Sigmoid colon (tissue), 7 donors: ENCODE data around the gene RBFOX2. TPM values are rescaled to one million over a fixed set of nuclear protein-coding genes. Genes with fewer than 3 reads are reported as not detected.

ENCODE experiments used
- DNase-seq: peaks from one replicate; pipeline ENCODE4 v3.0.0-alpha.2; 2019
- H3K27ac ChIP-seq, 4 donors: fragments of 200-600 bp; sonication (generic); one replicate each; pipeline ENCODE4 v1.5.1; 2016 to 2019; ENCODE audit warnings: mild to moderate bottlenecking in 1 of 4
- H3K27me3 ChIP-seq, 3 donors: fragments of 200-600 bp; sonication (generic); one replicate each; pipeline ENCODE4 v1.5.1; 2019; ENCODE audit warnings: mild to moderate bottlenecking in 1 of 3
- H3K36me3 ChIP-seq, 4 donors: fragments of 200-600 bp; sonication (generic); one replicate each; pipeline ENCODE4 v1.5.1; 2016 to 2019
- H3K4me1 ChIP-seq, 4 donors: fragments of 200-600 bp; sonication (generic); one replicate each; pipeline ENCODE4 v1.5.1; 2017 to 2019
- H3K4me3 ChIP-seq, 4 donors: fragments of 200-600 bp; sonication (generic); one replicate each; pipeline ENCODE4 v1.5.1; 2017 to 2019; ENCODE audit warnings: mild to moderate bottlenecking in 2 of 4, moderate library complexity in 1 of 4
- H3K9me3 ChIP-seq, 4 donors: fragments of 200-600 bp in 3 of 4; sonication (generic) in 3 of 4; one replicate each; pipeline versions ENCODE4 v1.5.1 to v1.6.1; 2013 to 2019
- EP300 ChIP-seq, 4 donors: sonication (generic); formaldehyde crosslinking; IDR thresholded peaks; one replicate each; pipeline ENCODE4 v1.6.1; 2017; ENCODE audit warnings: antibody characterized with exemption in 4 of 4
- POLR2A ChIP-seq, 2 donors: fragments of 450-650 bp; IDR thresholded peaks; one replicate each; pipeline ENCODE4 v1.6.1; 2016; ENCODE audit warnings: antibody characterized with exemption in 2 of 2, mild to moderate bottlenecking in 2 of 2, moderate library complexity in 2 of 2
- POLR2AphosphoS5 ChIP-seq, 4 donors: sonication (generic); formaldehyde crosslinking; IDR thresholded peaks; one replicate each; pipeline ENCODE4 v1.6.1; 2017; ENCODE audit warnings: antibody characterized with exemption in 4 of 4
- WGBS, 2 donors: extraction: QIAGEN DNeasy Blood & Tissue Kit; methylation state at CpG; one replicate each; pipeline ENCODE4 v1.1.7; 2013; 5-methylcytosine and 5-hydroxymethylcytosine counted together
- intact Hi-C: fragments of 100-400 bp; cut with DNase I; formaldehyde crosslinking; loops from one replicate; pipeline ENCODE4 v1.15.1; 2023
- polyA plus RNA-seq, 3 donors: library from polyadenylated mRNA; stranded (reverse); fragments of 200-250 nt; gene quantifications; one replicate each; pipeline ENCODE4 v1.2.3, GENCODE V29; 2013
- total RNA-seq, 4 donors: library from RNA; depleted of rRNA; stranded (reverse); fragments of >200 nt; gene quantifications; one replicate each; pipeline ENCODE4 v1.1.0, GENCODE V29; 2016
- TF ChIP-seq, protein P1 (sequence below), 4 experiments: fragments of 450-650 bp in 3 of 4; fragments of 200-600 bp in 1 of 4; IDR thresholded peaks; one replicate each; pipeline ENCODE4 v1.5.1; 2016 to 2019; ENCODE audit warnings: antibody characterized with exemption in 4 of 4, mild to moderate bottlenecking in 3 of 4, moderate library complexity in 2 of 4
- donor health status: healthy with polysubstance abuse.
- donor health status: Bipolar disorder and iron deficiency.
- donor health status: healthy.

The RBFOX2 gene
- total and polyA plus RNA-seq, 7 donors: 11.6 to 164 (median 138) TPM

DNA sequence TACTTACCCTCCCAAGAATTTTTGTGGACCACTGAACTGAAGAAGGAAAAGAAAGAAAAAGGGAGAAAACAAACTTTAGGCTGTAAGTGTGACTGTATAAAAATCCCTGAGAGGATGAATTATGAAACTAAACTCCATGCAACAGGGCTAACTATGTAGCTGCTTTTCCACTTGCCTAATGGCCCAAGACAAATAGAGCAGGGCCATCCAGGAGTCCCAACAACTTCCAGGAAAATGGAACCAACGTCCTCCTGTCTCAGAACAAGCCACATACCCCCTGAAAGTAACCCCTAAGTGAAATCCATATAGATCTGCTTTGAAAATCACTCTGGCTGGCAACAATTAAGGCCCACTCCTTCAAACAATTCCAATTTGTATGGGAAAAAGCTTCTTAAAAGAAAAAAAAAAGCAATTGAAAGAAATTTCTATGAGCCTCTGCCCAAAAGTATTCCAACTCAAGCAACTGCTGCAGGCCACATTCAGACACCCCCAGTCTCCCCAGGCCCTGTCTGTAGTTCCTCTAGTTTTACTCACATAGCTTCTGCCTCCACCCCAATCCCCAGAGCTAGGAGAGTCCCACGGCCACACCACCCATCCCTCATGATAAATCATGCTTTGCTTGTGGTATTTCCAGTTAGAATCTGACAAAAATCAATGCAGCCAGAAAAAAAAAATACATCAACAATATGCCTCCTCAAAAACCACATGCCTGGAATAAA lies 12.7 kb downstream of the RBFOX2 start:
- Histone ChIP-seq H3K36me3 (no peaks in the 10 kb centered on the region), H3K27me3 (no peaks in the 10 kb centered on the region), H3K4me3 (no peak overlapping the region), H3K9me3 (no peaks in the 10 kb centered on the region), H3K4me1 (peaks cover 0 to 73% (median 58%) of the 10 kb centered on the region in 4 donors), H3K27ac (peak overlapping the region; percentile 19 to 71 (median 60))
- DNase-seq: no peak
- 53 to 61% methylated on average over 2 of the region's 2 CpGs for WGBS, 2 donors
- intact Hi-C loops: no loop called here
- TF ChIP-seq, protein P1, sequence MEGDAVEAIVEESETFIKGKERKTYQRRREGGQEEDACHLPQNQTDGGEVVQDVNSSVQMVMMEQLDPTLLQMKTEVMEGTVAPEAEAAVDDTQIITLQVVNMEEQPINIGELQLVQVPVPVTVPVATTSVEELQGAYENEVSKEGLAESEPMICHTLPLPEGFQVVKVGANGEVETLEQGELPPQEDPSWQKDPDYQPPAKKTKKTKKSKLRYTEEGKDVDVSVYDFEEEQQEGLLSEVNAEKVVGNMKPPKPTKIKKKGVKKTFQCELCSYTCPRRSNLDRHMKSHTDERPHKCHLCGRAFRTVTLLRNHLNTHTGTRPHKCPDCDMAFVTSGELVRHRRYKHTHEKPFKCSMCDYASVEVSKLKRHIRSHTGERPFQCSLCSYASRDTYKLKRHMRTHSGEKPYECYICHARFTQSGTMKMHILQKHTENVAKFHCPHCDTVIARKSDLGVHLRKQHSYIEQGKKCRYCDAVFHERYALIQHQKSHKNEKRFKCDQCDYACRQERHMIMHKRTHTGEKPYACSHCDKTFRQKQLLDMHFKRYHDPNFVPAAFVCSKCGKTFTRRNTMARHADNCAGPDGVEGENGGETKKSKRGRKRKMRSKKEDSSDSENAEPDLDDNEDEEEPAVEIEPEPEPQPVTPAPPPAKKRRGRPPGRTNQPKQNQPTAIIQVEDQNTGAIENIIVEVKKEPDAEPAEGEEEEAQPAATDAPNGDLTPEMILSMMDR (IDR thresholded peaks at IDR 0.05): no peak

DNA sequence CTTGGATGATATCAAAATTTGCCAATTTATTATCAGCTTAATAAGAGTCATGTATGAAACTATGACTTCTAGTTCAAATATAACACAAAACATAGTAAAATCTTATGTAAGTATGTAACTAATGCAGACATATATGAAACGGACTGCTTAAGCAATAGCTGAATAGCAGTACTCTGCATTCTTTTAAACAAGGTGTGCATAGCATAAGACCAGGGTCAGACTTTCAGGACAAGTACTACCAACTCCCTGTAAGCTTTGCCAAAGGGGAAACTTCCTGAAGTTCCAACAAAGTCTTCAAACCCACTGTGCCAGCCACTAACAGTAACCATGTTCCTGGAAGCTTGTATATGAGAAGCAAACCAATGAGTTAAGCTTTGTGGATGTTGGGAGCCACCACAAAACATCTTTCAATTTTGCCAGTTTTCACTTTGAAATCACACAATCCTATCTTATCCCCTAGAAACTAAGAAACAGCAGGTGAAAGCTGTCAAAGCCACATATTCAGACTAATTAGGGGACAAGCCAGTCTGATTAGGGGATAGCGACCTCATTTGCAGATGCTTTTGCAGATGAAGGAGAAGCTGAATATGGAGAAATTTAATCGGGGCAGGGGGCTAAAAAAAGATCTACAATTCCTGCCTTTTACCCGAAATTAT lies 13.3 kb downstream of the RBFOX2 start:
- Histone ChIP-seq H3K9me3 (no peaks in the 10 kb centered on the region), H3K36me3 (no peaks in the 10 kb centered on the region), H3K4me3 (no peak overlapping the region), H3K4me1 (peaks cover 0 to 79% (median 65%) of the 10 kb centered on the region in 4 donors), H3K27ac (peak overlapping the region; percentile 19 to 71 (median 60)), H3K27me3 (no peaks in the 10 kb centered on the region)
- no peak for DNase-seq
- WGBS, 2 donors: 74 to 81% methylated on average over 4 of the region's 4 CpGs
- intact Hi-C loops: no loop called here
- no peak for TF ChIP-seq POLR2A (IDR thresholded peaks at IDR 0.05)
- TF ChIP-seq, protein P1 (IDR thresholded peaks at IDR 0.05): no peak
- TF ChIP-seq EP300 (IDR thresholded peaks at IDR 0.05): no peak
- no peak for TF ChIP-seq POLR2AphosphoS5 (IDR thresholded peaks at IDR 0.05)

DNA sequence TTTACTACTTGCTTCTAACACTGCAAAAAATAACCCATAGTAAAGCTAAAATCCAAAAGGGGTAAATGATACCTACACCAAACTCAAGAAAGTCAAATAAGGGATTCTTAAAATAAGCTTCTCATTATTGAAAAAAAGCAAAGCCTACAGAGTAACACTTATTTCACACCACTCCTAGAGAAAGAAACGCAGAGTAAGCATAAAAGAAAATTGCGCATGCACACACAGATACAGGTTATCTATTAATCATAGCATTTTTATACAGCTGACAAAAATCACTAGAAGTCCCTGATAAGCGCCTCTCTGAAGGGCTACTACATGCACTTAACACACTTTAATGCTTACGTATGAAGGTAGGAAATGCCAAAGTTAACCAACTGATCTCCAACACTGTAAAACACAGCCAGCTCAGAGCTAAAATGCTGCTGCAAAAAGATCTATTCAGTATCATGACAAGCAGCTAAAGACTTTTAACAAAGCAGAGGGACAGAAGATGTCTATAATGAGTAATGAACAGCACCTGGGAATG lies 14.0 kb downstream of the RBFOX2 start:
- H3K36me3 ChIP-seq: no peaks in the 10 kb centered on the region
- TF ChIP-seq POLR2AphosphoS5 (IDR thresholded peaks at IDR 0.05) (no peak), POLR2A (IDR thresholded peaks at IDR 0.05) (no peak), EP300 (IDR thresholded peaks at IDR 0.05) (no peak)
- TF ChIP-seq, protein P1 (IDR thresholded peaks at IDR 0.05): no peak
- H3K9me3 ChIP-seq: no peaks in the 10 kb centered on the region
- H3K27ac ChIP-seq: peak overlapping the region in 3 of 4 donors; percentile 52 to 71 (median 67)
- intact Hi-C loops: no loop called here
- H3K27me3 ChIP-seq: no peaks in the 10 kb centered on the region
- no peak for DNase-seq
- no peak overlapping the region for H3K4me3 ChIP-seq
- H3K4me1 ChIP-seq: peaks cover 0 to 85% (median 71%) of the 10 kb centered on the region in 4 donors
- WGBS, 2 donors: 91 to 93% methylated on average over 4 of the region's 4 CpGs

DNA sequence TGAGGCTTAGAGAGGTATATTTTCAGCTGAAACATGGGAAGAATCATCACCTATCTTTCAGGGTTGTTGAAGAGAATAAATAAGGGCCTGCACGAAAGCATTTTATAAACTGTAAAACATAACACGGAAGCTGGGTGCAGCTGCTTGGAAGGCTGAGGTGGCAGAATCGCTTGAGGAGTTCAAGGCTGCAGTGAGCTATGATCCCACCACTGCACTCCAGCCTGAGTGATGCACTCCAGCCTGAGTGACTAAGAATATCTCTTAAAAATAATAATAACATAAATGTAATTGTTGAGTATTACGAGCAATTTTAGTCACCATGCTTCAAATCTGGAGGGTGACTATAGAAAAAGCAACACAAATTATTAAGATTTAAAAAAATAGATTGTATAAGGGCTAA lies 16.3 kb downstream of the RBFOX2 start:
- intact Hi-C loops: no loop called here
- WGBS, 2 donors: 84 to 87% methylated on average over 4 of the region's 4 CpGs

More for the DNA sequence above, 16.3 kb downstream of the RBFOX2 start:
- TF ChIP-seq POLR2A (IDR thresholded peaks at IDR 0.05) (no peak), EP300 (IDR thresholded peaks at IDR 0.05) (no peak), POLR2AphosphoS5 (IDR thresholded peaks at IDR 0.05) (no peak)
- TF ChIP-seq, protein P1 (IDR thresholded peaks at IDR 0.05): no peak
- Histone ChIP-seq H3K4me3 (no peak overlapping the region), H3K9me3 (no peaks in the 10 kb centered on the region), H3K4me1 (peaks cover 0 to 95% (median 78%) of the 10 kb centered on the region in 4 donors), H3K27me3 (no peaks in the 10 kb centered on the region), H3K36me3 (no peaks in the 10 kb centered on the region), H3K27ac (no peak overlapping the region)
- DNase-seq: no peak
